HG03095 (cell line): Measurements from ENCODE around the gene EED.
"Not testable (repeated sequence)": the region's sequence is repeated elsewhere in the genome, so short reads cannot be mapped to it uniquely, and the experiment has no call there.

Experiments
- ATAC-seq: cut with Tn5 transposase; IDR thresholded peaks from one replicate; pipeline ENCODE4 v1.9.1; 2021; ENCODE audit warnings: moderate library complexity; ENCODE audit not compliant: unreplicated experiment

Gene EED

GRCh38 chr11:86218125-86219084 lies 26.1 kb upstream of the EED start:
- peak; percentile 35 for ATAC-seq

GRCh38 chr11:86219311-86220193 lies 25.0 kb upstream of the EED start:
- ATAC-seq, result peak; percentile 61

- no peak for ATAC-seq
Measured at GRCh38 chr11:86220653-86221052, 23.9 kb upstream of the EED start.

- no peak for ATAC-seq
Measured at GRCh38 chr11:86222081-86222480, 22.5 kb upstream of the EED start.

GRCh38 chr11:86224575-86224974 lies 20.0 kb upstream of the EED start:
- not testable (repeated sequence) for ATAC-seq

- not testable (repeated sequence) for ATAC-seq
Measured at GRCh38 chr11:86225344-86225743, 19.2 kb upstream of the EED start.

- no peak for ATAC-seq
Measured at GRCh38 chr11:86228269-86229038, 16.1 kb upstream of the EED start.

- ATAC-seq, result not testable (repeated sequence)
Measured at GRCh38 chr11:86229039-86229330, 15.6 kb upstream of the EED start.

- no peak for ATAC-seq
Measured at GRCh38 chr11:86230179-86230804, 14.3 kb upstream of the EED start.

GRCh38 chr11:86230921-86231434 lies 13.6 kb upstream of the EED start:
- no peak for ATAC-seq

- no peak for ATAC-seq
Measured at GRCh38 chr11:86232556-86232955, 12.0 kb upstream of the EED start.

GRCh38 chr11:86234831-86235461 lies 9.6 kb upstream of the EED start:
- no peak for ATAC-seq

GRCh38 chr11:86237267-86237804 lies 7.2 kb upstream of the EED start:
- ATAC-seq, result no peak

GRCh38 chr11:86240164-86240563 lies 4.4 kb upstream of the EED start:
- no peak for ATAC-seq

- ATAC-seq, result no peak
Measured at GRCh38 chr11:86241956-86242535, 2.5 kb upstream of the EED start.

- ATAC-seq, result no peak
Measured at GRCh38 chr11:86243396-86243795, 1.2 kb upstream of the EED start.

GRCh38 chr11:86244063-86244521 lies 461 bp upstream of the EED start:
- peak; percentile 65 for ATAC-seq

GRCh38 chr11:86245369-86246292 lies 1.1 kb downstream of the EED start:
- ATAC-seq, result peak; percentile 0
